ENCODE results near the gene SV2C.

The SV2C gene

GRCh38 chr5:76379316-76379715 lies 296.1 kb downstream of the SV2C start:
- DNase-seq (ENCODE audit: low read depth in 2 of 2) = no peak

GRCh38 chr5:76379855-76380254 lies 296.7 kb downstream of the SV2C start:
- no peak for DNase-seq (ENCODE audit: low read depth in 2 of 2)

GRCh38 chr5:76380346-76381066 lies 297.3 kb downstream of the SV2C start:
- DNase-seq (ENCODE audit: low read depth in 2 of 2) = no peak

GRCh38 chr5:76383126-76383832 lies 300.1 kb downstream of the SV2C start:
- DNase-seq (ENCODE audit: low read depth in 2 of 2) = no peak

GRCh38 chr5:76384189-76384588 lies 301.0 kb downstream of the SV2C start:
- DNase-seq (ENCODE audit: low read depth in 2 of 2) = no peak

GRCh38 chr5:76384705-76385104 lies 301.5 kb downstream of the SV2C start:
- DNase-seq (ENCODE audit: low read depth in 2 of 2) = no peak

- no peak for DNase-seq (ENCODE audit: low read depth in 2 of 2)
These were observed 302.4 kb downstream of the SV2C start for GRCh38 chr5:76385540-76385939.

- no peak for DNase-seq (ENCODE audit: low read depth in 2 of 2)
These were observed 303.2 kb downstream of the SV2C start for GRCh38 chr5:76386360-76386759.

GRCh38 chr5:76388236-76388635 lies 305.1 kb downstream of the SV2C start:
- DNase-seq (ENCODE audit: low read depth in 2 of 2) = no peak

- no peak for DNase-seq (ENCODE audit: low read depth in 2 of 2)
These were observed 305.8 kb downstream of the SV2C start for GRCh38 chr5:76388791-76389512.

- DNase-seq (ENCODE audit: low read depth in 2 of 2) = no peak
These were observed 306.5 kb downstream of the SV2C start for GRCh38 chr5:76389513-76390154.

GRCh38 chr5:76391014-76391413 lies 307.8 kb downstream of the SV2C start:
- no peak for DNase-seq (ENCODE audit: low read depth in 2 of 2)

GRCh38 chr5:76393035-76393680 lies 310.0 kb downstream of the SV2C start:
- DNase-seq (ENCODE audit: low read depth in 2 of 2) = no peak

GRCh38 chr5:76397200-76397599 lies 314.0 kb downstream of the SV2C start:
- no peak for DNase-seq (ENCODE audit: low read depth in 2 of 2)

GRCh38 chr5:76399268-76399667 lies 316.1 kb downstream of the SV2C start:
- no peak for DNase-seq (ENCODE audit: low read depth in 2 of 2)

- DNase-seq (ENCODE audit: low read depth in 2 of 2) = no peak
These were observed 317.3 kb downstream of the SV2C start for GRCh38 chr5:76400466-76400865.

- DNase-seq (ENCODE audit: low read depth in 2 of 2) = peak in 1 of 2 donors; percentile 23
These were observed 318.6 kb downstream of the SV2C start for GRCh38 chr5:76401801-76402250.

GRCh38 chr5:76402251-76402885 lies 319.2 kb downstream of the SV2C start:
- DNase-seq (ENCODE audit: low read depth in 2 of 2) = peak; percentile 67 to 74

- peak; percentile 54 to 64 for DNase-seq (ENCODE audit: low read depth in 2 of 2)
These were observed 319.9 kb downstream of the SV2C start, which contains the start of gene IQGAP2 for GRCh38 chr5:76402886-76403765. TSS of gene IQGAP2 (plus strand) at chr5:76403285. CDS start at chr5:76403546, 261 bp downstream.

All from activated CD4-positive, alpha-beta T cell treated with anti-CD3 and anti-CD28 coated beads for 24 hours (primary cell).